Type B pancreatic cell (in vitro differentiated cells): ENCODE results near the gene PDGFD. TPM values are rescaled to one million over a fixed set of nuclear protein-coding genes. Genes with fewer than 3 reads are reported as not detected.

Source experiments
- DNase-seq: peaks from one replicate; pipeline ENCODE4 v3.0.0; 2021; ENCODE audit warnings: mixed read lengths; ENCODE audit not compliant: unreplicated experiment; ENCODE audit errors: extremely low spot score
- H3K27ac Mint-ChIP-seq: 2 replicates; pipeline ENCODE4 v1.8.0; 2021; ENCODE audit warnings: mild to moderate bottlenecking, mixed read lengths
- H3K27me3 Mint-ChIP-seq: 2 replicates; pipeline ENCODE4 v1.8.0; 2021; ENCODE audit warnings: mixed read lengths
- H3K36me3 Mint-ChIP-seq: 2 replicates; pipeline ENCODE4 v1.8.0; 2021; ENCODE audit warnings: mixed read lengths
- H3K4me1 Mint-ChIP-seq: one replicate; pipeline ENCODE4 v1.8.0; 2021; ENCODE audit warnings: mixed read lengths; ENCODE audit not compliant: unreplicated experiment
- H3K4me3 Mint-ChIP-seq: 2 replicates; pipeline ENCODE4 v1.8.0; 2021; ENCODE audit warnings: mild to moderate bottlenecking, mixed read lengths
- H3K9me3 Mint-ChIP-seq: 2 replicates; pipeline ENCODE4 v1.8.0; 2021; ENCODE audit warnings: mixed read lengths
- CTCF ChIP-seq: fragments of 200-600 bp; sonication (generic); conservative IDR thresholded peaks from 2 replicates; pipeline ENCODE4 v1.5.0; 2021; ENCODE audit warnings: antibody characterized with exemption, mild to moderate bottlenecking
- total RNA-seq: library from RNA; stranded (reverse); gene quantifications from 2 replicates; pipeline ENCODE4 v1.2.1, GENCODE V29; 2021; ENCODE audit warnings: low replicate concordance

The PDGFD gene
- total RNA-seq, 1 donor from 2014 or later: 17.8 TPM

GRCh38 chr11:104146421-104146820, 17.5 kb downstream of the PDGFD start:
- Mint-ChIP-seq H3K36me3 (no peaks in the 10 kb centered on the region), H3K9me3 (peaks cover 4% of the 10 kb centered on the region), H3K27ac (no peak overlapping the region), H3K4me3 (no peak overlapping the region), H3K27me3 (no peaks in the 10 kb centered on the region), H3K4me1 (no peaks in the 10 kb centered on the region)
- no peak for TF ChIP-seq CTCF
- no peak for DNase-seq

- Mint-ChIP-seq H3K9me3 (peaks cover 5% of the 10 kb centered on the region), H3K4me3 (no peak overlapping the region), H3K4me1 (no peaks in the 10 kb centered on the region), H3K27ac (no peak overlapping the region), H3K36me3 (no peaks in the 10 kb centered on the region), H3K27me3 (no peaks in the 10 kb centered on the region)
- DNase-seq: no peak
- TF ChIP-seq CTCF: no peak
These were observed 18.9 kb downstream of the PDGFD start for GRCh38 chr11:104145062-104145461.

- H3K9me3 Mint-ChIP-seq: peaks cover 5% of the 10 kb centered on the region
- H3K27me3 Mint-ChIP-seq: no peaks in the 10 kb centered on the region
- TF ChIP-seq CTCF: no peak
- no peaks in the 10 kb centered on the region for H3K36me3 Mint-ChIP-seq
- H3K4me1 Mint-ChIP-seq: no peaks in the 10 kb centered on the region
- no peak overlapping the region for H3K27ac Mint-ChIP-seq
- DNase-seq: no peak
- H3K4me3 Mint-ChIP-seq: no peak overlapping the region
These were observed 21.2 kb downstream of the PDGFD start for GRCh38 chr11:104142698-104143097.

- DNase-seq: no peak
- H3K9me3 Mint-ChIP-seq: peaks cover 10% of the 10 kb centered on the region
- no peak overlapping the region for H3K27ac Mint-ChIP-seq
- no peaks in the 10 kb centered on the region for H3K4me1 Mint-ChIP-seq
- no peak overlapping the region for H3K4me3 Mint-ChIP-seq
- no peak for TF ChIP-seq CTCF
- H3K36me3 Mint-ChIP-seq: peaks cover 6% of the 10 kb centered on the region
- no peaks in the 10 kb centered on the region for H3K27me3 Mint-ChIP-seq
These were observed 27.1 kb downstream of the PDGFD start for GRCh38 chr11:104136861-104137260.

- peaks cover 6% of the 10 kb centered on the region for H3K36me3 Mint-ChIP-seq
- no peaks in the 10 kb centered on the region for H3K27me3 Mint-ChIP-seq
- H3K9me3 Mint-ChIP-seq: peaks cover 5% of the 10 kb centered on the region
- no peak overlapping the region for H3K4me3 Mint-ChIP-seq
- no peak overlapping the region for H3K27ac Mint-ChIP-seq
- H3K4me1 Mint-ChIP-seq: no peaks in the 10 kb centered on the region
- DNase-seq: no peak
- TF ChIP-seq CTCF: no peak
These were observed 29.2 kb downstream of the PDGFD start for GRCh38 chr11:104134745-104135144.

- Mint-ChIP-seq H3K4me1 (peaks cover 6% of the 10 kb centered on the region), H3K36me3 (peaks cover 2% of the 10 kb centered on the region), H3K27me3 (no peaks in the 10 kb centered on the region), H3K9me3 (peaks cover 2% of the 10 kb centered on the region), H3K27ac (no peak overlapping the region), H3K4me3 (no peak overlapping the region)
- DNase-seq: no peak
- TF ChIP-seq CTCF: no peak
These were observed 33.8 kb downstream of the PDGFD start for GRCh38 chr11:104130161-104130560.
